Embryonic facial prominence (tissue), 1 donor: ENCODE results near the gene NRIP1.

Experiments used
- DNase-seq: peaks from one replicate; pipeline ENCODE4 v3.0.0-alpha.2; 2016; ENCODE audit errors: extremely low spot score

NRIP1 gene

DNA sequence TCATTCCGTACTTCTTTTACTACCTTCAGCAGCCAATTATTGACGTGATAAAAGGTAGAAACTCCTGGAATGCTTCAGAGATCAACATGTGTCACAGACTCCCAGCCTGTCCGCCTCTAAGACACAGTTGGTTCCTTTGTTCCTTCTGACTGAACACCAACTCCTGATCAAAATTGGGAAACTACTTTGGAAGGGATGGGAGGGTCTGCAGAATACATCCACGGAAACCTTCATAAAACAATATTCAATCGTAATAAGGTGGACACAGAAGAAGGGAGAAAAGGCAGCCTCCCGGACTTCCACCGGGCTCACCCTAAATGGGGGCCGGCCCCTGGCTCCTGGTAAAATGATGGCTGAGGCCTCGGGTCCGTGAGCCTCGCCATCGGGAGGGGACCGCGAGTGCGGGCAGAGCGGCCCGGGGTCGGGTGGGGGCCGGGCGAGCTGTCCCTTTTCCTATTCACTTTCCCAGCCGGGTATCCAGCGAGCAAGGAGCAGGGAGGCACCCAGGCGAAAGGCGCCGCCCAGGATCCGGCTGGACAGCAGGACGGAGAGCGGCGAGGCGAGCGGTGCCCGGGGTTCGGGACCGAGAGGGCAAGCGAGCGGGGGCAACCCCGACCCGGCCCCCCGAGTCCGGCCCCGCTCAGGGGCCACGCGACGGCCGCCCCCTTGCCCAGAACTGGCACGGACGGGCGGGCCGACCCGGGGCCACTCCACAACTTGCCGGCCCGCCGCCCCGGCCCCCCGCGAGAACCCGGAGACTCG, 805 bp downstream of the NRIP1 start:
- DNase-seq: no peak

GRCh38 chr21:15063081-15063813, 1.6 kb downstream of the NRIP1 start:
- DNase-seq: no peak

- no peak for DNase-seq
Observed at GRCh38 chr21:15062606-15062965, 2.2 kb downstream of the NRIP1 start.

DNA sequence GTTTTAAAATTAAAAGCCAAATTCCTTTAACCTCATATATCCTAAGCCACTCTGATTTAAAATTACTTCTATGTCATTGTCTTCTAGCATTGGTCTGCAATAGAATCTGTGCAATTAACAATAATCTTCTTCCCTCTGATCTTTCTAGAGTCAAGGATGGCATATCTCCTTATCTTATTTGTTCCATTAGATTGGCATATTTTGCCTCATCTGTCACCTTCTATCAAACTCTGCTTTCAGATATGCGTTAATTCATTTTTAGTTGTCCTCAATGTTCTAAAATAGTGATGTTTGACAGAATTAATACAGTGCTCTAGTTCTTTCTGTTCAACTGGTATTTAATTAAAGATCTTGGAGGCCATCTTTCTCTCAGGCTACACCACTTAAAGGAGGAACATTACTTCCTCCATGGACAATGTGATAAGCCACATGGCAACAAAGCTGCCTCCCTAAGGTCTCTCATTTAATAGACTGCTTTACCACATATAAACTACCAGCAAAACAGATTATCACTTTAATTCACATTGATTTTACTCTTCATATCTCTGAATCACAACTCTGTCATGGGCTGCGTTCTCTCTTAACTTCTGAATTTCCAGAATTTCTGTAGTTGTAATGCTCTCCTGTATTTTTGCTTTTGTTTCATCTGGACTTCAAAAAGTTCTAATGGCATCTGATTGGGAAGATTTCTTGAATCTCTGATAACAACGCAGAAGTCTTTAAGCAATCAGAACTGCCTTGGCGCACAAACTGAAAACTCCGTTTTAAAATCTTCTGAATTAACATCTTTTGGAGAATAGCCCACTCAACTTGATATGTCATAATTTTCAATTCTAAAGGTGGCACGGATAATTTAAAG, 2.8 kb downstream of the NRIP1 start:
- no peak for DNase-seq

DNA sequence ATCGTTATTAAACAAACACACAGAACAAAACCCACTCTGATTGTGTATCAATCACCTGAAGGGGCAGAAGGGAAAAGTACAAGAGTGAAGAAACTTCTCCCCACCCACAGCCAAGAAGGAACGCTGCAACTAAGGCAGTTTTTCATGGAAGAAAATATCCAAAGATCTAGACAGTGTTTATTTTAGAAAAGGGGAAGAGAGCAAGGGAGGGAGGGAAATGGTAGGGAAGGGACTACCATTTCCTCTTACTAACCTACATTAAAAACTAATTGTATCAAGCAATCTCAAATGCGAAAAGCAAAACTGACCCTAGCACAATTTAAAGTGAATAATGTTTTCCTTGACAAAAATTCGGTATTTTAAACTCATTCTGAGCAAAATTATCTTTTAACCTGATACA, 3.5 kb downstream of the NRIP1 start:
- DNase-seq: no peak

DNA sequence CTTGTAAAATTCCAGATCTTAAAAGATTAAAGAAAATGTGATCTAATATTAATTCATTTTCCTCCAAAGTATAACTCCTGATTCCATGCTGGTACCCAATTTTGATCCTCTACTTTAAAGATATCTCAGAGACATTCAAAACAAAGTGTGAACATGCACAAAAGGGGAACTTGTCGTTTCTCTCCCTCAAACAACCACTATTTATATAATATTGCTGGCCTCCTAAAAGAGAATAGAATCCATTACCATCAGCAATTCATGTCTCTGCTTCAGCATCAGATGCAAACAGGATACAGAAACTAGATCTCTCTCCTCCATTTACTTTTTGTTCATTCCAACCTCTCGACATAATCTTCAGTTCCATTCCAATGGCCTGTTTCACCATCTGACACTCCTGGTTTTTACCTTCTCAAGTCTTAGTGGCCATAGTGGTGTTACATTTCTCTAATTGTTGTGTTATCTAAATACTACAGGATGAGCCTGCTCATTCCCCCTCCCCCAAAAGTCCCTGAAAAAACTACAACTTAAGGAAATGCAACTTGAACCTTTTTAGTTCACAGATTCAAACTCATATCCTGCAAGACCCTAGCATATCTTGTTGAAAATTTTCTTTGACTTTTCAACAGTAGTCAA, 4.1 kb downstream of the NRIP1 start:
- DNase-seq: no peak

GRCh38 chr21:15059397-15059796, 5.4 kb downstream of the NRIP1 start:
- DNase-seq: no peak

GRCh38 chr21:15058854-15059263, 5.9 kb downstream of the NRIP1 start:
- DNase-seq: no peak

DNA sequence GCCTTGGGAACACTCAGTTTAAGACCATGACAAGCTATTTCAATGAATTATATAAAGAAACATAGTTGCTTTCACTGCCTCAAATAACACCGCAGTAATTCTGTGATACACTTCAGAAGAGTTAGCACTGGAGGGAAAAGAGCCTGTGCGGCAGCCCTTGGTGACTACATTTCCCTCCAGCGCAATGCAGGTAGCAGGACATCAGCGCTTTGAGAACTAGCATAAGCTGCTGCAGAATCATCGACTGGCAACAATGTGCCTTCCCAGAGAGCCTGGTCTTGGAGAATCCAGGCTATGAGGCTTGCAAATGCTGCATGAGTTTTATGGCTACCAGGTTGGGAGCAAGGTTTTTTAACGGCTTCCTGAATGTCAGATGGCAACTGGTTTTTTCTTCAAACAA, 7.5 kb downstream of the NRIP1 start:
- DNase-seq: no peak

DNA sequence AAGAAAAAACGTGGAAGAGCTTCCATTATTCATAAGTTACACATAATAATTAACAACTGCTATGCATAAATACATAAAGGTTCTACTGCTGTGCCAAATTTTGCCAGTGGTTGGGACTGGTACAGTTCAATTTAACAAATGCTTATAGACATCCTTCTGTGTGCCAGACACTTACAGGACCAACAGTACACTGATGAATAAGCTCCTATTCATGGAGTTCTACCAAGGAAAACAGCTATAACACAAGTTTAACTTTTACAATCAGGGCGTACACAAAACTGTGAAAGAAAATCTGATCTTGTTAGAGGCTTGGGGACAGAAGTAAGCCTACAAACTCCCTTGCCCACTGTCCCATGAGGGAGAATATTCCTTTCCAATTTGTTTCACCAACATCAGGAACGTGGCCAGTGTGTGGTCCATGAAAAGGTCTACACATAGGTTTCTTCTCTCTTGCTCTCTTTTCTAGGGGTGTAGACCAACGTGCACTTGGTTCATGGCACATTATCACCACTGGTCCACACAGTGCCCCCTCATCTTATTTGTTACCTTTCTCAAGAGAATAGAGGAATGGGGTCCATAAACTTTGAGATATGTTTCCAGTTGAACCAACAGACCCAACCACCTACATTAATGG, 10.1 kb downstream of the NRIP1 start:
- DNase-seq: no peak

DNA sequence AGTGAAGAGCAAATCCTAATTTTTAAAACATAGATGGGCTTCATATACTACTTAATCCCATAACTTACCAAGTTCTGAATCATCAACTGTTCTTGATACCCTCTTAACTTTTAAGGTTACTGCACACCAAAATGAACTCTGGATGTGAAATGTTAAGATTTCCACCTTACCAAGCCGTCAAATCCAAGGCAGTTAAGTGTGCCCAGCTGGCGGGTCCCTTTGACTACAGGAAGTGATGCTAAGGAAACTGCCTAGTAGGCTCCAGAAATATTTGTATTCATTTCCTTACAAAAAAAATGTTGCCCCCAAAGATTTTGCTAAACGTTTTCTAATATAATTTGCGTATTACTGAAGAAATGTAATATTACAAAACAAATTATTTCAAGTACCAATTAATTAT, 10.7 kb downstream of the NRIP1 start:
- DNase-seq: no peak

- DNase-seq: no peak
Observed at GRCh38 chr21:15053500-15053899, 11.3 kb downstream of the NRIP1 start.

DNA sequence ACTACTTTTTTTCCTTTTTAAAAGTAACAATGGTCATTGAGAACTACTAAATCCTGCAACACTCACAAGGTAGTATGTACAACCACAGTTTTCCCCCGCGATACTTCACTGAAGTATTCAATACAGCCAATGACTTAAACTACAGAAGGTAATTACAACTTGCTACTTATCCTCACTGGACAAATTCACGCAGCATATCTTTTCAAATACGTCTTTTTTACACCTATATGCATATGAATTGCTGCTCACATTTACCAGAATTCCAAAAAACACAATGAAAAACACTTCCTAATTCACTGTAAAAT, 12.4 kb downstream of the NRIP1 start:
- DNase-seq: no peak

GRCh38 chr21:15051644-15052458, 12.9 kb downstream of the NRIP1 start:
- no peak for DNase-seq

DNA sequence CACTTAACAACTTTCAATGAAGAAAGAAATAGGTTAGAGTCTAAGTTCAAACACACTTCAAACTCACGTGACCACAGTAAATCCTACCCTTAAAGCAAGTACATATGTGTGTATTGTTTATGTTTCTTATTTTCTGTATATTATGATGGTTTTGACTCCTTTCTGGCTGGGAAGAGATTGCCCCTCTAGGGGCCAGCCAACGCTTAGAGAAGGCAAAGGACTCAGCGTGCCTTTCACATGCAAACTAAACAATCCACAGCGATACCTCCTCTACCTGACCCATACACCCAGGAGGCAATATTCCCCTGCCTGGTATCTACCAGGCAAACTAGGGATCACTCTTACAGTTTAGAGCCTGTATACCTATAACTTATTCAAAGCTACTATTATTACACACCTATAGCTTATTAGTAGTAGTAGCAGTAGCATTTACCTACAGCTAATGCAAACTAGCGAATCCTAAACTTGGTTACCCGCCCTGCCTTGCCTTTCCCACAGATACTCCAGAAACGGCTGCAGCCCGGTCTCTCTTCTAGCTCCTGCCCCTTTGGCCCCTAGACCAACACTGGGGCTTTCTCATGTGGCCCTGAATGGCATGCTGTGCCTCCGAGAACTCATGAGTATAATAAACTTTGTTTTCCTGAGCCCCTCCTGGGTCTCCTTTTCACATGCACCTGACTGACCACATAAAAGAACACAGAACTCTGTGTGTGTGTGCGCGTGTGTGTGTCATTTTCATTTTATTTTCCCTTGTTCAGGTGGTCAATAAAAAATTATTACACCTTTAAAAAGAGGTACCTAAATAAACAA, 14.0 kb downstream of the NRIP1 start:
- no peak for DNase-seq

DNA sequence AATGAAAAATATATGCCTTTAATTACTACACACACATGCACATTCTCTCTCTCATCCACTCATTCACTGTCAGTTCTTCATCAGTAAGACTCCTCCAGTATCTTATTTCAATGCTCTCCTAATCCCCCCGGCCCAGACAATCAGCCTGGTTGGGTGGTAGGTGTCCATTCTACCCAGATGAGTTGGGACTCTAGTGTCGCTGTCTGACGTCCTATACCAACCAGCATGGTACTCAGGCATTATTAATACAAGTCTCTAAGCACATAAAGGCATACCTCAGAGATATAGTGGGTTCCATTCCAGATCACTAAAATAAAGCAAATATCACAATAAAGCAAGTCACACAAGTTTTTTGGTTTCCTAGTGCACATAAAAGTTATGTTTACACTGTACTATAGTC, 19.8 kb downstream of the NRIP1 start:
- DNase-seq: no peak

- DNase-seq: no peak
Observed at GRCh38 chr21:15042531-15042930, 22.3 kb downstream of the NRIP1 start.

- no peak for DNase-seq
Observed at GRCh38 chr21:15039607-15040299, 25.0 kb downstream of the NRIP1 start.

GRCh38 chr21:15037900-15038293, 26.9 kb downstream of the NRIP1 start:
- DNase-seq: no peak
